Occipital lobe (tissue), 2 donors: ENCODE measurements around the gene POU3F3. TPM values are rescaled to one million over a fixed set of nuclear protein-coding genes. Genes with fewer than 3 reads are reported as not detected.
A peak's percentile ranks its signal among the peaks of the same experiment; 100 is the strongest.

Source experiments
- DNase-seq: peaks from one replicate; lab custom pipeline; 2025; lab: John Stamatoyannopoulos, UW
- total RNA-seq: library from RNA; depleted of rRNA; stranded (reverse); fragments of >200 nt; gene quantifications from one replicate; pipeline ENCODE4 v1.2.3, GENCODE V29; 2014

POU3F3 gene
- total RNA-seq, 1 donor from 2014 or later: 274 TPM

GRCh38 chr2:104846786-104847585 lies 6.9 kb upstream of the POU3F3 start:
- DNase-seq: no peak

- DNase-seq: no peak
Measured at GRCh38 chr2:104847586-104848160, 6.2 kb upstream of the POU3F3 start.

DNA sequence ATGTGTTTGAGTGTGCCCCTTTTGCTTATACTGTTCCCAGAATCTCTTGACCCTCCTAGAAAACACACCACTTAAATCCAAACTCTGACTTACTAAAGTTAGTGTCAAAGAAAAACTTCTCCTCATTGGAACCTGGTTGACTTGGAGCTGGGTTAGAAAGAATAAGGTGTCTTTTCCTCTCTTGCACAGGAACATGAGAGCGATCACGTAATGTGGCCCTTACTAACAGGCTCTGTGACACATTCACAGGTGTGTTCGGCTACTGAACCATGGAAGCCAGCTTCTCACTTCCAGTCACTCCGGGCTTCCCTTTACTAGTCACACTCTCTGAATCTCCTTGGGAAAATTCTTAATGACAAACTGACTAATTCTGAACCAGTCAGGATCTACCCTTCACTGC lies 5.4 kb upstream of the POU3F3 start:
- no peak for DNase-seq

DNA sequence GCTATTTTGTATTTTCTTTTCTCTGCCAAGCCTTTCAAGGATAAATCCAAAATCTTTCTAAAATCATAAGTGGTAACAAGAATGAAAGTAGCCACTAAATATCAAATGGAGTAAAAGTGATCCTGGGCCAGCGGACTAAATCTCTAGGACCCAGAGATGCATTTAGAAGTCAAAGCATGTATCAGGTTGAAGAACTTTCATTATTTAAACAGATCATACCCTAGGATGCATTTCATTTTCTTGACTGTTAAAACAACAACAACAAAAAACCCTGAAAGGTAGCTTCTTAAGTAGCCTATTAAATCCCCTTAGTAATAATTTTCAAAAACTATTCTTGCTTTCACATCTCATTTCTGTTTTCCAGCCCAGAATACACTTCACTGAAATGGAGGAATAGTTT lies 4.8 kb upstream of the POU3F3 start:
- no peak for DNase-seq

DNA sequence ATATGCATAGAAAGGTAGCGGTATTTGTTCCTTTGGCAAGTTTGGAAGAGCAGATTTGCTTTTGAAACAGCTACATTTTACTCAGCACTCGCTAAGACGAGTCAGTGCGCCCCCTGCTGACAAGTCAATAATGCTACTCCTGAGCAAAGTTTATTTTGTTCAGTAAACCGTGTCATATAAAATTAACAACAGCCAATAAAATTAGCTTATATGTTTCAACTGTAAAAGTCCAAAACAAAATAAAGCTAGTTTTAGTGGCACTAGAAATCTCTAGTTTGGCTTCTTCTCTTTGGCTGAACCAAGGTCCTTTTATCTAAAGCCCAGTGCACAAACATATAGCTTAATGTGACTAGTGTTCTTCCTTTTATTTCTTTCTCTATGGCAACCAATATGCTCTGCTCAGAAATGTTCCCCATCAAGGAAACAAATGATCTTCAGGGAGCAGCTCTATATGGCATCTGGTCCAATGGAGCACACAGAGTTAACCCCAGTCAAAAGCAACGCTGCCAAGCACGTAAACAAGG lies 4.2 kb upstream of the POU3F3 start:
- peak; percentile 76 for DNase-seq

DNA sequence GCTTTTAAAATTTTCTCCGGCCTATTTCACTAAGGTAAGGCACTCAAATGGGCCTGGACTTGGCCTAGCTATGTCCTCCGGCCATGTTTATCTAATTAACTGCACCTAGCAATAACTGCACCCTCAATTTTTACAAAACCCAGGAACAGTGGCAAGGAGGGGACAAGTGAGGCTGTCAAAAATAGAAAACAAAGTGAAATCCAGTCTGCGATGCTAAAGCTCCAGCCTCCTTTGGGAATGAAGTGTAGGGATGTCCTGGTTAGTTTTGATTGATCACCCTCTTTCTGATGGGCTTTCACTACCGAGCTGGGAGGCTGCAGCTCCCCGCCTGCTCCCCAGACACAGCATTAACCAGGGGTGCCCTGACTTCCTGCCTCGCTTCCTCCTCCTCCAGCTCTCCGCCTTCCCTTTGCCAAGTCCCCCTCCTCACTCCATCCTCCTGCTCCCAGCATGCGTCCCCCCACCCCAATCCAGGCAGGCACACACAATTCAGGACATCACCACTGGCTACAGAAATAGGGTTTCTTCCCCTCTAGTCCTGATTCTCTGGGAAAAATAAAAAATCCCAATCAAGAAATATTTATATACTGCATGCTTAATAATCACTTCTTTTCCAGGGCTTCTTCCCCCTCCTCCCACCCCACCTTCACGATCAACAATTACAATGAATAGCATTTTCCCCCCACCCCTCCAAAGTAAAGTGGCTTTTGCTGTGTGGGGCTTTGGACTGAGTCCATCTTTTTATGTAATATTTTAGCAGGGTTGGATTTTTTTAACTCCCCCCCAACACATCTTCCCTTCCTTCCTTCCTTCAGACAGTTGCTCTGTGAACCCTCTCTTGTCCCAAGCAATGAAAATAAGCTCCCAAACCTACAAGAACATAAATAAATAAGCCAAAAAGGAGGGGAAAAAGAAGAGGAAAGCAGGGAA lies 3.3 kb upstream of the POU3F3 start:
- no peak for DNase-seq

- no peak for DNase-seq
Measured at GRCh38 chr2:104851291-104852089, 2.4 kb upstream of the POU3F3 start.

DNA sequence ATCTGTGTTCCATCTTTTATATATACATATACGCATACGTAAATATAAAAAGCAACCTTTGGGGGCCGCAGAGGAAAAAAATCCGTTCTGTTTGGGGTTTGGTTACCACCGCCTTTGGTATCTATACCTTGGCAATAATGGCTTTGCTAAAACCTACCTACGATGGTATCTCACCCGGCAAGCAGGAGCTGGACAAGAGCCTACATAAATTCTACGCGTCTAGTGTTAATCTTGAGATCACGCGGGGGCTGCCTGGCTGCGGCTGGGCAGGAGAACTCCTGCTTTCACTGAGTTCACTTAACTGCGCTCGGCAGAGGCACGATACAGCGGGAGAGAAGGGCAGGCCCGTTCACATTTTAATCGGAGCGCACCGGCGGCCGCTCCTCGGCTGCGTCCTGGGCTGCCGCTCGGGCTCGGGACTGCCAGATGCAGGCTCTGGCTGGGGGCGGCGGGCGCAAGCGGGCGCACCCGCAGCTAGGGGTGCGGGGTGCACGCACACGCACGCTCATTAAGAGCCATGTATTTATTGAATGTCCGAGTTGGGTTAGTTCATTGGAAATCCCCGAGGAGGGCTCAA lies 1.7 kb upstream of the POU3F3 start:
- peak; percentile 78 for DNase-seq

DNA sequence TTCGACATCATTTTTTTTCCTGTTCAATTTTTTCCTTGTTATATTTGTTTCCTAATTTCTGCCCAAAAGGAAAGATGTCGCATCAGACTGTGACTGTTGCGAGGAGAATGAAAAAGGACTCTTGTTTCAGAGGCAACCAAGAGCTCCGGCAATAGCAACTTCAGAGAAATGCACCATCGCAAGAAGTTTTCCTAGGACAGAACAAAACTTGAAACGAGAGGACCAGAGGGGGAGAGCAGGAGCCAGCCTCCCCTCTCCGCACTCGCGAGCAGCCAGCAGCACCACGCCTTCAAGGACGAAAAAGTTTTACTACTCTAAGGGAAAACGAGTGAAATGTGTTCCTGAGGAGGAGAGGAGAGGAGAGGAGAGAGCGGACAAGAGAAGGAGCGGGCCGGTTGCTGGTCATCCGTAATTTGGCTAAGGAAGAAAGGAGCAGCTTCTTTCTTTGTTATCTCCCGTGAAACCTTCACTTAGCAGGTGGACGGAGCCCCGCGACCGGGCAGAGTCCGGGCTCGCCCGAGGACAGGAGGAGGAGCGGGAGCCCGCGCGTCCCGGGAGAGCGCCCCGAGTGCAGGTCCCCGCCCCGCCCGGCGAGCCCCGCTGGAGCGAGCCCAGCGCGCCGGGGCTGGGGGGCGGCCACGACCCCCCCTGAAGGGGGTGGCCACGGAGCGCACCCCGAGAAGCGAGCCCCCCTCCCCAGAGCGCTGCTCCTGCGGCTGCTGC lies 744 bp downstream of the POU3F3 start:
- DNase-seq: no peak

DNA sequence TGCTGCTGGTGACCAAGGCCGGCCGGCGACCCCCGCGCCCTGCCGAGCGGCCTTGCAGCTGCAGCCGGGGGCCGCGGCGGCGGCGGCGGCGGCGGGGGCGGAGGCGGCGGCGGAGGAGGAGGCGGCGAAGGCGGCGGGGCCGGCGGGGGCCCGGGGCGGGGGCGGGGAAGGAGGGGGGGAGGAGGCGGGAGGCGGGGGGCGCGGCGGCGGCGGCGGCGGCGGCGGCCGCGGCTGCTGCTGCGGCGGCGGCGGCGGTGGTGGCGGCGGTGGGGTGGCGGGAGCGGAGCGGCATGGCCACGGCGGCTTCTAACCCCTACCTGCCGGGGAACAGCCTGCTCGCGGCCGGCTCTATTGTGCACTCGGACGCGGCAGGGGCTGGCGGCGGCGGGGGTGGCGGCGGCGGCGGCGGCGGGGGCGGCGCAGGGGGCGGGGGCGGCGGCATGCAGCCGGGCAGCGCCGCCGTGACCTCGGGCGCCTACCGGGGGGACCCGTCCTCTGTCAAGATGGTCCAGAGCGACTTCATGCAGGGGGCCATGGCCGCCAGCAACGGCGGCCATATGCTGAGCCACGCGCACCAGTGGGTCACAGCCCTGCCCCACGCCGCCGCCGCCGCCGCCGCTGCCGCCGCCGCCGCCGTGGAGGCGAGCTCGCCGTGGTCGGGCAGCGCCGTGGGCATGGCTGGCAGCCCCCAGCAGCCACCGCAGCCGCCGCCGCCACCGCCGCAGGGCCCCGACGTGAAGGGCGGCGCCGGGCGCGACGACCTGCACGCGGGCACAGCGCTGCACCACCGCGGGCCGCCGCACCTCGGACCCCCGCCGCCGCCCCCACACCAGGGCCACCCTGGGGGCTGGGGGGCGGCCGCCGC lies 1.5 kb downstream of the POU3F3 start:
- DNase-seq: no peak

DNA sequence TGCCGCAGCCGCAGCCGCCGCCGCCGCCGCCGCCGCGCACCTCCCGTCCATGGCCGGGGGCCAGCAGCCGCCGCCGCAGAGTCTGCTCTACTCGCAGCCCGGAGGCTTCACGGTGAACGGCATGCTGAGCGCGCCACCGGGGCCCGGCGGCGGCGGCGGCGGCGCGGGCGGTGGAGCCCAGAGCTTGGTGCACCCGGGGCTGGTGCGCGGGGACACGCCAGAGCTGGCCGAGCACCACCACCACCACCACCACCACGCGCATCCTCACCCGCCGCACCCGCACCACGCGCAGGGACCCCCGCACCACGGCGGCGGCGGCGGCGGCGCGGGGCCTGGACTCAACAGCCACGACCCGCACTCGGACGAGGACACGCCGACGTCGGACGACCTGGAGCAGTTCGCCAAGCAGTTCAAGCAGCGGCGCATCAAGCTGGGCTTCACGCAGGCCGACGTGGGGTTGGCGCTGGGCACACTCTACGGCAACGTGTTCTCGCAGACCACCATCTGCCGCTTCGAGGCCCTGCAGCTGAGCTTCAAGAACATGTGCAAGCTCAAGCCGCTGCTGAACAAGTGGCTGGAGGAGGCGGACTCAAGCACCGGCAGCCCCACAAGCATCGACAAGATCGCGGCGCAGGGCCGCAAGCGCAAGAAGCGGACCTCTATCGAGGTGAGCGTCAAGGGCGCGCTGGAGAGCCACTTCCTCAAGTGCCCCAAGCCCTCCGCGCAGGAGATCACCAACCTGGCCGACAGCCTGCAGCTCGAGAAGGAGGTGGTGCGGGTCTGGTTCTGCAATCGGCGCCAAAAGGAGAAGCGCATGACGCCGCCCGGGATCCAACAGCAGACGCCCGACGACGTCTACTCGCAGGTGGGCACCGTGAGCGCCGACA lies 2.4 kb downstream of the POU3F3 start:
- DNase-seq: no peak

DNA sequence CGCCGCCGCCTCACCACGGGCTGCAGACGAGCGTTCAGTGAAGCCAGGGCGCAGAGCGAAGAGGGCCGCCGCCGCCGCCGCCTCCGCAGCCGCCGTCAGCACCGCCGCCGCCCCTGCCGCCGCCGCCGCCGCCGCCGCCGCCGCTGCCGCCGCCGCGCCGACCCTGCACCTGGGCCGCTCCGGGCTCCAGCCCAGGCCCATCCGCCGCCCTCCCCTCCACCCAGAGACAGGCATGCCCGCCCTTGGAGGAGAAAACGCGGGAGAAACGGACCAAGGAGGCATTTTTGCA lies 3.0 kb downstream of the POU3F3 start:
- no peak for DNase-seq

- DNase-seq: no peak
Measured at GRCh38 chr2:104857262-104858005, 3.5 kb downstream of the POU3F3 start.

DNA sequence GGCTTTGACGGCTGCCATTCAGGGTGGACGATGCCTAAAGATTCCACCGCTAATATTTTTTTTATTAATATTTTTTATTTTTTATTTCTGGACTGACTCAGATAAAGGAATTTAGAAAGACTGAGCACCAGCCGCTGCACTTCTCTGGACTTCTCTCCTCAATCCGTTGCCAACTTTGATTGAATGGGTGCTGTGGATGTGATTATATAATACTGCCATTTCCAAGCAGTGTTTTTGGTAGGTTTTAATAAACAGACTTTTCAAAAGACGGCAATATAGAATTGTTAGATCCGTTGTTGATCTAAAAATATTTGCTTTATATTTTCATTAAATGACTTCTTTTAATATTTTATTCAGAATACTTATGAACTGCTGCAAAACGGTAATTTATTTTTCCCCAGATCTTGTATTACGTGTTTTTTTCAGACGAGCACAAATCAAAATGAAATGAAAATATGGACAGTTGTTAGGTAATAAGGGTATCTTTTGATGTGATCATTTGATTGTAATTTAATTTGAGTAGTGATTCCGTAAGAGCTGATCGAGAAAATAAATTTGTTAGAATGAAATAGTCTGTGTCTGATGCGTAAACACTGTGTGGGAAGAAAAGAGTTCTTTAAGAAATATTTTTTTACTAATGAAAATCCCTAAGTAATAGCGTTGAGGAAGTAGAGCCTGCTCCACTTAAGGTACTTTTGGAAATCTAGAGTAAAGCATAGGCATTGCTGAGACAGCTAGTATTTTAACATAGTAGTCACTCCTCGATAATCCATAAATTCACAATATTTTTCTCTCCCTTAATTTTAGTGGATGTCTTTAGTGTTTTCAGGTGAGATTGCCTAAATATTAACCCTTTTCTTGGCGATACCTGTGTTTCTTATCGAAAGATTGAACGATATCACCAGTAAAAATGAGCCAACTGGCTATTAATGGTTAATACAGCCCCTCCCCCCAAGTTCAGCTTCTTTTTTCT lies 4.4 kb downstream of the POU3F3 start:
- DNase-seq: no peak

- DNase-seq: no peak
Measured at GRCh38 chr2:104859291-104859765, 5.4 kb downstream of the POU3F3 start.

DNA sequence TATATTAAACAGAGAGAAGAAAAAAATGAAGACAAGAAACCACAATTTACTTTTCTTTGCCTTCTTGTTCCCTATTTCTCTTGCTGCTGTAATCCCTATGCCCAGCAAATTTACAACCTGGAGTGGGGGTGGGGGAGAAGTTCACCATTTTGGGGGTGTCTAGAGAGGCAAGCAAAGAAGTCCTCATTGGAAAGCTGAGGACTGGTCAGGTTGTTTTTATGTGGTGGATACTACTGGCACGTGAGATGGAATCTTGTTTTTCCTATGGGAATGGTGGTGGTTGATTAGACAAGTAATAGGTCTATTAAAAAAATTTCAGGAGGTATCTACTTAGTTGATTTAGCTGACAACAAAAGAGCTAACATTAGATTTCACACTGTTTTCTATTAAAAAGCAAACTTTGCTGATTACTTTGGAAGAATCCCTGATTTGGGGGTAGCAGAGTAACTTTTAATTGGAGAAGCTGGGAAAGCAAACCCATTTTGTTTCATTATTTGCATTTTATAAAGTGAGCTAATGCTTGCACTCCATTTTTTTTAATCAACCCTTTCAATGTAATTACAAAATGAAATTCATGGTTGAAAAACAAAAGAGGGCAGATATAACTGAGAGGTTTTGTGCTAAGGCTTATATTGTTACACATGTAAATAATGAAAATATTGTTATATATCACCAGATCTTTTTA lies 6.0 kb downstream of the POU3F3 start:
- DNase-seq: no peak
